HepG2 (cell line): Measurements from ENCODE around the gene TBC1D20. TPM values are rescaled to one million over a fixed set of nuclear protein-coding genes. Genes with fewer than 3 reads are reported as not detected.

Experiments
- EP300 ChIP-seq, 3 experiments: sonication (generic) in 1 of 3; formaldehyde crosslinking in 1 of 3; IDR thresholded peaks; 2 replicates each; pipeline versions ENCODE4 v1.5.1 to v1.6.1; 2011 to 2020; ENCODE audit warnings: low read depth in 2 of 3, low read length in 2 of 3, borderline replicate concordance in 1 of 3, improper control_type of control experiment in 1 of 3, mild to moderate bottlenecking in 1 of 3, missing genetic modification reagents in 1 of 3, moderate library complexity in 1 of 3
- MAZ ChIP-seq, 2 experiments: sonication (generic) in 1 of 2; formaldehyde crosslinking in 1 of 2; IDR thresholded peaks; 2 replicates each; pipeline versions ENCODE4 v1.5.0 to v1.6.1; 2012 to 2020; ENCODE audit warnings: low read depth in 2 of 2, mild to moderate bottlenecking in 2 of 2, borderline replicate concordance in 1 of 2, improper control_type of control experiment in 1 of 2, low read length in 1 of 2, missing genetic modification reagents in 1 of 2, moderate library complexity in 1 of 2
- MIER2 ChIP-seq: IDR thresholded peaks from 2 replicates; pipeline ENCODE4 v1.6.1; 2016; ENCODE audit warnings: missing biosample characterization, missing genetic modification reagents
- PLRG1 ChIP-seq: fragments of 450-650 bp; conservative IDR thresholded peaks from 2 replicates; pipeline ENCODE4 v1.6.1; 2016
- RAD51 ChIP-seq: fragments of 450-650 bp; IDR thresholded peaks from 2 replicates; pipeline ENCODE4 v1.6.1; 2016; ENCODE audit warnings: borderline replicate concordance
- SNAPC2 ChIP-seq: sonication (generic); formaldehyde crosslinking; IDR thresholded peaks from 2 replicates; pipeline ENCODE4 v1.8.1; 2022; ENCODE audit warnings: mild to moderate bottlenecking, missing genetic modification reagents
- XRCC5 ChIP-seq: fragments of 200-400 bp; formaldehyde crosslinking; optimal IDR thresholded peaks from 2 replicates; pipeline ENCODE3; 2017; ENCODE audit warnings: mild to moderate bottlenecking, low read length
- ZFY ChIP-seq: sonication (generic); formaldehyde crosslinking; IDR thresholded peaks from 2 replicates; pipeline ENCODE4 v1.4.0; 2020; ENCODE audit warnings: missing genetic modification reagents
- ZNF205 ChIP-seq: IDR thresholded peaks from 2 replicates; pipeline ENCODE4 v1.6.1; 2018; ENCODE audit warnings: missing biosample characterization, missing genetic modification reagents
- ZNF333 ChIP-seq: sonication (generic); formaldehyde crosslinking; IDR thresholded peaks from 2 replicates; pipeline ENCODE4 v1.4.0; 2020; ENCODE audit warnings: mild to moderate bottlenecking, missing genetic modification reagents, borderline replicate concordance
- ZNF530 ChIP-seq: sonication (generic); formaldehyde crosslinking; IDR thresholded peaks from 2 replicates; pipeline ENCODE4 v1.5.0; 2020; ENCODE audit warnings: low read depth, mild to moderate bottlenecking, missing genetic modification reagents
- polyA plus RNA-seq, 8 experiments: library from polyadenylated mRNA; depleted of rRNA in 3 of 8; stranded (reverse) in 7 of 8; unstranded in 1 of 8; fragments of >200 nt; fragmentation: Illumina TruSeq in 4 of 8; extraction: Trizol in 4 of 8; gene quantifications; 2 replicates each; pipeline versions ENCODE4 v1.2.1 to v1.2.3, GENCODE V29; 2011 to 2016; ENCODE audit warnings: low read depth in 4 of 8, missing spikeins in 1 of 8, mixed read lengths in 1 of 8; ENCODE audit not compliant: insufficient read depth in 1 of 8
- total RNA-seq, 5 experiments: library from RNA; depleted of rRNA; stranded (reverse); fragments of >200 nt; fragmentation: Illumina TruSeq; extraction: Trizol; gene quantifications; 2 replicates each; pipeline ENCODE4 v1.2.3, GENCODE V29; 2016; ENCODE audit warnings: low read depth in 1 of 5
- TF ChIP-seq, protein P1 (sequence below): IDR thresholded peaks from 2 replicates; pipeline ENCODE4 v1.6.1; 2018; ENCODE audit warnings: missing genetic modification reagents
- TF ChIP-seq, protein P2 (sequence below): sonication (generic); formaldehyde crosslinking; IDR thresholded peaks from 2 replicates; pipeline ENCODE4 v1.5.0; 2020; ENCODE audit warnings: missing genetic modification reagents
- TF ChIP-seq, protein P3 (sequence below): sonication (generic); formaldehyde crosslinking; conservative IDR thresholded peaks from 2 replicates; pipeline ENCODE4 v1.4.0; 2020; ENCODE audit warnings: mild to moderate bottlenecking, missing genetic modification reagents, moderate library complexity
- TF ChIP-seq, protein P4 (sequence below): sonication (generic); formaldehyde crosslinking; IDR thresholded peaks from 2 replicates; pipeline ENCODE4 v1.4.0; 2020; ENCODE audit warnings: mild to moderate bottlenecking, missing genetic modification reagents

Gene TBC1D20
- total and polyA plus RNA-seq, 2 of the 13 experiments (the other 11 are each of a cell fraction or from before 2014, with no cell fraction given): 36.6 to 47.1 TPM

DNA sequence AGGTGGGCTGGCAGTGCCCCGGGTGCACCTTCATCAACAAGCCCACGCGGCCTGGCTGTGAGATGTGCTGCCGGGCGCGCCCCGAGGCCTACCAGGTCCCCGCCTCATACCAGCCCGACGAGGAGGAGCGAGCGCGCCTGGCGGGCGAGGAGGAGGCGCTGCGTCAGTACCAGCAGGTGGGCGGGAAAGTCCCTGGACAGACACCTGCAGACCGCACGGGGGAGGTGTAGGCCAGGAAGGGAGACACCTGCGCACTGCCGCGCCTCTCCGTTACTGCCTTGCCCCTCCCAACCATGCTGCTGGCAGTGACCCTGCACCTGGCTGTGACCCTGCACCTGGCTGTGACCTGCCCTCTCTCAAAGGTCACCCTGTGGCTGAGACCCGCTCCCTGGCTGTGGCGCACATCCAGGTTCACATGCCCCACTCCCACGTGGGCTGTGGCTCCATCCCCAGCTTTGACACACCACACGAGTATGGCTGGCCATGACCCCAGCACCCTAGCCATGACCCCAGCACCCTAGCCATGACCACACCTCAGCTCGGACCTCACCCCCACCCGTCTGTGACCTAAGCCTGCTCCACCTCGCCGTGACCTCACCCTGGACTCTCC, 42.7 kb downstream of the TBC1D20 start (continued):
- TF ChIP-seq MAZ (IDR thresholded peaks at IDR 0.05; ENCODE audit: borderline replicate concordance, low read depth, low read length) (no peak), MAZ (CRISPR knock-in tag; IDR thresholded peaks at IDR 0.05; ENCODE audit: low read depth) (peak; percentile 27; the same call in 1 of the 2 replicates), ZFY (no peak), SNAPC2 (CRISPR knock-in tag) (no peak), MIER2 (CRISPR knock-in tag) (no peak), PLRG1 (no peak), XRCC5 (no peak), EP300 (IDR thresholded peaks at IDR 0.05; ENCODE audit: low read depth in 2 of 2, low read length in 2 of 2) (no peak), EP300 (CRISPR knock-in tag; IDR thresholded peaks at IDR 0.05; ENCODE audit: borderline replicate concordance) (no peak), ZNF333 (no peak), RAD51 (no peak), ZNF530 (no peak), ZNF205 (no peak)
- TF ChIP-seq, protein P1, sequence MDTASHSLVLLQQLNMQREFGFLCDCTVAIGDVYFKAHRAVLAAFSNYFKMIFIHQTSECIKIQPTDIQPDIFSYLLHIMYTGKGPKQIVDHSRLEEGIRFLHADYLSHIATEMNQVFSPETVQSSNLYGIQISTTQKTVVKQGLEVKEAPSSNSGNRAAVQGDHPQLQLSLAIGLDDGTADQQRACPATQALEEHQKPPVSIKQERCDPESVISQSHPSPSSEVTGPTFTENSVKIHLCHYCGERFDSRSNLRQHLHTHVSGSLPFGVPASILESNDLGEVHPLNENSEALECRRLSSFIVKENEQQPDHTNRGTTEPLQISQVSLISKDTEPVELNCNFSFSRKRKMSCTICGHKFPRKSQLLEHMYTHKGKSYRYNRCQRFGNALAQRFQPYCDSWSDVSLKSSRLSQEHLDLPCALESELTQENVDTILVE (CRISPR knock-in tag): no peak
- TF ChIP-seq, protein P2, sequence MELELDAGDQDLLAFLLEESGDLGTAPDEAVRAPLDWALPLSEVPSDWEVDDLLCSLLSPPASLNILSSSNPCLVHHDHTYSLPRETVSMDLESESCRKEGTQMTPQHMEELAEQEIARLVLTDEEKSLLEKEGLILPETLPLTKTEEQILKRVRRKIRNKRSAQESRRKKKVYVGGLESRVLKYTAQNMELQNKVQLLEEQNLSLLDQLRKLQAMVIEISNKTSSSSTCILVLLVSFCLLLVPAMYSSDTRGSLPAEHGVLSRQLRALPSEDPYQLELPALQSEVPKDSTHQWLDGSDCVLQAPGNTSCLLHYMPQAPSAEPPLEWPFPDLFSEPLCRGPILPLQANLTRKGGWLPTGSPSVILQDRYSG (CRISPR knock-in tag): no peak
- TF ChIP-seq, protein P3, sequence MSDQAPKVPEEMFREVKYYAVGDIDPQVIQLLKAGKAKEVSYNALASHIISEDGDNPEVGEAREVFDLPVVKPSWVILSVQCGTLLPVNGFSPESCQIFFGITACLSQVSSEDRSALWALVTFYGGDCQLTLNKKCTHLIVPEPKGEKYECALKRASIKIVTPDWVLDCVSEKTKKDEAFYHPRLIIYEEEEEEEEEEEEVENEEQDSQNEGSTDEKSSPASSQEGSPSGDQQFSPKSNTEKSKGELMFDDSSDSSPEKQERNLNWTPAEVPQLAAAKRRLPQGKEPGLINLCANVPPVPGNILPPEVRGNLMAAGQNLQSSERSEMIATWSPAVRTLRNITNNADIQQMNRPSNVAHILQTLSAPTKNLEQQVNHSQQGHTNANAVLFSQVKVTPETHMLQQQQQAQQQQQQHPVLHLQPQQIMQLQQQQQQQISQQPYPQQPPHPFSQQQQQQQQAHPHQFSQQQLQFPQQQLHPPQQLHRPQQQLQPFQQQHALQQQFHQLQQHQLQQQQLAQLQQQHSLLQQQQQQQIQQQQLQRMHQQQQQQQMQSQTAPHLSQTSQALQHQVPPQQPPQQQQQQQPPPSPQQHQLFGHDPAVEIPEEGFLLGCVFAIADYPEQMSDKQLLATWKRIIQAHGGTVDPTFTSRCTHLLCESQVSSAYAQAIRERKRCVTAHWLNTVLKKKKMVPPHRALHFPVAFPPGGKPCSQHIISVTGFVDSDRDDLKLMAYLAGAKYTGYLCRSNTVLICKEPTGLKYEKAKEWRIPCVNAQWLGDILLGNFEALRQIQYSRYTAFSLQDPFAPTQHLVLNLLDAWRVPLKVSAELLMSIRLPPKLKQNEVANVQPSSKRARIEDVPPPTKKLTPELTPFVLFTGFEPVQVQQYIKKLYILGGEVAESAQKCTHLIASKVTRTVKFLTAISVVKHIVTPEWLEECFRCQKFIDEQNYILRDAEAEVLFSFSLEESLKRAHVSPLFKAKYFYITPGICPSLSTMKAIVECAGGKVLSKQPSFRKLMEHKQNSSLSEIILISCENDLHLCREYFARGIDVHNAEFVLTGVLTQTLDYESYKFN (CRISPR knock-in tag): no peak
- TF ChIP-seq, protein P4, sequence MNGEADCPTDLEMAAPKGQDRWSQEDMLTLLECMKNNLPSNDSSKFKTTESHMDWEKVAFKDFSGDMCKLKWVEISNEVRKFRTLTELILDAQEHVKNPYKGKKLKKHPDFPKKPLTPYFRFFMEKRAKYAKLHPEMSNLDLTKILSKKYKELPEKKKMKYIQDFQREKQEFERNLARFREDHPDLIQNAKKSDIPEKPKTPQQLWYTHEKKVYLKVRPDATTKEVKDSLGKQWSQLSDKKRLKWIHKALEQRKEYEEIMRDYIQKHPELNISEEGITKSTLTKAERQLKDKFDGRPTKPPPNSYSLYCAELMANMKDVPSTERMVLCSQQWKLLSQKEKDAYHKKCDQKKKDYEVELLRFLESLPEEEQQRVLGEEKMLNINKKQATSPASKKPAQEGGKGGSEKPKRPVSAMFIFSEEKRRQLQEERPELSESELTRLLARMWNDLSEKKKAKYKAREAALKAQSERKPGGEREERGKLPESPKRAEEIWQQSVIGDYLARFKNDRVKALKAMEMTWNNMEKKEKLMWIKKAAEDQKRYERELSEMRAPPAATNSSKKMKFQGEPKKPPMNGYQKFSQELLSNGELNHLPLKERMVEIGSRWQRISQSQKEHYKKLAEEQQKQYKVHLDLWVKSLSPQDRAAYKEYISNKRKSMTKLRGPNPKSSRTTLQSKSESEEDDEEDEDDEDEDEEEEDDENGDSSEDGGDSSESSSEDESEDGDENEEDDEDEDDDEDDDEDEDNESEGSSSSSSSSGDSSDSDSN (CRISPR knock-in tag): no peak
- TF ChIP-seq, all 625 proteins: peak for 24
